Parathyroid adenoma (tissue), 2 donors: ENCODE measurements around the gene CCL11.

Experiments used
- H2AFZ ChIP-seq: fragments of 300-600 bp; sonication (generic); one replicate; pipeline ENCODE4 v1.7.0; 2017; ENCODE audit warnings: antibody characterized with exemption, mild to moderate bottlenecking
- H3K27ac ChIP-seq: fragments of 300-600 bp; sonication (generic); one replicate; pipeline ENCODE4 v1.7.0; 2017
- H3K27me3 ChIP-seq: fragments of 300-600 bp; sonication (generic); one replicate; pipeline ENCODE4 v1.7.0; 2017; ENCODE audit warnings: low read length; ENCODE audit not compliant: control insufficient read depth, insufficient read depth
- H3K36me3 ChIP-seq: fragments of 300-600 bp; sonication (generic); one replicate; pipeline ENCODE4 v1.7.0; 2017; ENCODE audit warnings: low read length; ENCODE audit not compliant: control insufficient read depth, insufficient read depth
- H3K4me1 ChIP-seq: fragments of 300-600 bp; sonication (generic); one replicate; pipeline ENCODE4 v1.7.0; 2017; ENCODE audit warnings: control low read depth
- H3K4me2 ChIP-seq: fragments of 300-600 bp; sonication (generic); one replicate; pipeline ENCODE4 v1.7.0; 2017; ENCODE audit warnings: low read length
- H3K4me3 ChIP-seq: fragments of 300-600 bp; sonication (generic); one replicate; pipeline ENCODE4 v1.7.0; 2017; ENCODE audit warnings: low read depth, low read length
- H3K79me2 ChIP-seq: fragments of 300-600 bp; sonication (generic); one replicate; pipeline ENCODE4 v1.7.0; 2017; ENCODE audit warnings: control low read depth
- H3K9ac ChIP-seq: fragments of 300-600 bp; sonication (generic); one replicate; pipeline ENCODE4 v1.7.0; 2017; ENCODE audit warnings: mild to moderate bottlenecking
- H3K9me3 ChIP-seq: fragments of 300-600 bp; sonication (generic); one replicate; pipeline ENCODE4 v1.7.0; 2017; ENCODE audit warnings: low read length; ENCODE audit not compliant: control insufficient read depth
- TF ChIP-seq, protein P1 (sequence below): fragments of 300-600 bp; sonication (generic); IDR thresholded peaks from one replicate; pipeline ENCODE4 v1.7.0; 2017; ENCODE audit warnings: antibody characterized with exemption, mild to moderate bottlenecking
- donor health status: primary hyperparathyroidism.

The CCL11 gene

DNA sequence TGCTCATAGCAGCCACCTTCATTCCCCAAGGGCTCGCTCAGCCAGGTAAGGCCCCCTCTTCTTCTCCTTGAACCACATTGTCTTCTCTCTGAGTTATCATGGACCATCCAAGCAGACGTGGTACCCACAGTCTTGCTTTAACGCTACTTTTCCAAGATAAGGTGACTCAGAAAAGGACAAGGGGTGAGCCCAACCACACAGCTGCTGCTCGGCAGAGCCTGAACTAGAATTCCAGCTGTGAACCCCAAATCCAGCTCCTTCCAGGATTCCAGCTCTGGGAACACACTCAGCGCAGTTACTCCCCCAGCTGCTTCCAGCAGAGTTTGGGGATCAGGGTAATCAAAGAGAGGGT lies 30.2 kb upstream of the CCL11 start:
- no peaks in the 10 kb centered on the region for H3K36me3 ChIP-seq
- H3K9ac ChIP-seq: no peak overlapping the region
- H3K9me3 ChIP-seq: no peaks in the 10 kb centered on the region
- H3K79me2 ChIP-seq: no peaks in the 10 kb centered on the region
- H3K4me3 ChIP-seq: no peak overlapping the region
- peak overlapping the region; percentile 26 for H3K27ac ChIP-seq
- TF ChIP-seq, protein P1, sequence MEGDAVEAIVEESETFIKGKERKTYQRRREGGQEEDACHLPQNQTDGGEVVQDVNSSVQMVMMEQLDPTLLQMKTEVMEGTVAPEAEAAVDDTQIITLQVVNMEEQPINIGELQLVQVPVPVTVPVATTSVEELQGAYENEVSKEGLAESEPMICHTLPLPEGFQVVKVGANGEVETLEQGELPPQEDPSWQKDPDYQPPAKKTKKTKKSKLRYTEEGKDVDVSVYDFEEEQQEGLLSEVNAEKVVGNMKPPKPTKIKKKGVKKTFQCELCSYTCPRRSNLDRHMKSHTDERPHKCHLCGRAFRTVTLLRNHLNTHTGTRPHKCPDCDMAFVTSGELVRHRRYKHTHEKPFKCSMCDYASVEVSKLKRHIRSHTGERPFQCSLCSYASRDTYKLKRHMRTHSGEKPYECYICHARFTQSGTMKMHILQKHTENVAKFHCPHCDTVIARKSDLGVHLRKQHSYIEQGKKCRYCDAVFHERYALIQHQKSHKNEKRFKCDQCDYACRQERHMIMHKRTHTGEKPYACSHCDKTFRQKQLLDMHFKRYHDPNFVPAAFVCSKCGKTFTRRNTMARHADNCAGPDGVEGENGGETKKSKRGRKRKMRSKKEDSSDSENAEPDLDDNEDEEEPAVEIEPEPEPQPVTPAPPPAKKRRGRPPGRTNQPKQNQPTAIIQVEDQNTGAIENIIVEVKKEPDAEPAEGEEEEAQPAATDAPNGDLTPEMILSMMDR: no peak
- no peak overlapping the region for H3K4me2 ChIP-seq
- H3K4me1 ChIP-seq: peaks cover 5% of the 10 kb centered on the region
- H3K27me3 ChIP-seq: no peaks in the 10 kb centered on the region
- H2AFZ ChIP-seq: peak overlapping the region; percentile 56

GRCh38 chr17:34255841-34256240 lies 29.7 kb upstream of the CCL11 start:
- Histone ChIP-seq H3K4me2 (no peak overlapping the region), H3K9ac (no peak overlapping the region), H3K27ac (no peak overlapping the region), H3K9me3 (no peaks in the 10 kb centered on the region), H2AFZ (no peak overlapping the region), H3K4me1 (peaks cover 5% of the 10 kb centered on the region), H3K4me3 (no peak overlapping the region), H3K79me2 (no peaks in the 10 kb centered on the region), H3K27me3 (no peaks in the 10 kb centered on the region), H3K36me3 (no peaks in the 10 kb centered on the region)
- TF ChIP-seq, protein P1: no peak

DNA sequence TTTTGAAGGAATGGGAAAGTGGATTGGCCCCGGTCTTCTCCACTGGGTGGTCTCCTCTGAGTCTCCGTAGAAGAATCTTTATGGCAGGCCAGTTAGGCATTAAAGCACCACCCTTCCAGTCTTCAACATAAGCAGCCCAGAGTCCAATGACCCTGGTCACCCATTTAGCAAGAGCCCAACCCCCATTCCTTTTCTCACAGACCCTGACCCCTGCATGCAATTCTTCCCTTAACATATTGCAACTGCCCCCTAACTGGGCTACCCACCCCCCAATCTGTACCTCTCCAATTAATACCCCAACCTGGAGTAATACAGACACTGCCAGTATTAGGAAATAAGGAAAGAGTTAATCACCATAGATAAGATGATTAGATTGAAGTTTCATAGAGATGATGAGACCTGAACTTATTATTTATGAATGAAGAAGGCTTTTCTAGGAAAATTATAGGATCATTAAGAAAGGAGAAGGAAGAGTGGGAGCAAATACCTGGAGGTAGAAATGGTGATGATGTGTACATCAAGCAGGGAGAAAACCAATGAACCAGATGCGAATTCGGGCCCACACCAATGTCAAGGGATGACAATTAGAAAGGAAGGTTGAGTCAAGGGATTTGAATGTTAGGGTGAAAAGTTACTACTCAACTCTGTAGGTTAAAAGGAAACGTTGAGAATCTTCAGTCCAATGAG lies 28.1 kb upstream of the CCL11 start:
- no peaks in the 10 kb centered on the region for H3K79me2 ChIP-seq
- no peak overlapping the region for H3K4me3 ChIP-seq
- no peaks in the 10 kb centered on the region for H3K9me3 ChIP-seq
- H3K9ac ChIP-seq: no peak overlapping the region
- no peak overlapping the region for H3K27ac ChIP-seq
- no peak overlapping the region for H2AFZ ChIP-seq
- H3K4me2 ChIP-seq: no peak overlapping the region
- TF ChIP-seq, protein P1: no peak
- peaks cover 5% of the 10 kb centered on the region for H3K4me1 ChIP-seq
- no peaks in the 10 kb centered on the region for H3K27me3 ChIP-seq
- no peaks in the 10 kb centered on the region for H3K36me3 ChIP-seq

- Histone ChIP-seq H3K27me3 (no peaks in the 10 kb centered on the region), H3K27ac (no peak overlapping the region), H3K79me2 (no peaks in the 10 kb centered on the region), H3K4me2 (no peak overlapping the region), H3K9ac (no peak overlapping the region), H3K9me3 (no peaks in the 10 kb centered on the region), H2AFZ (no peak overlapping the region), H3K4me3 (no peak overlapping the region), H3K4me1 (peaks cover 5% of the 10 kb centered on the region), H3K36me3 (no peaks in the 10 kb centered on the region)
- TF ChIP-seq, protein P1: no peak
Measured at GRCh38 chr17:34257986-34258326, 27.6 kb upstream of the CCL11 start.

DNA sequence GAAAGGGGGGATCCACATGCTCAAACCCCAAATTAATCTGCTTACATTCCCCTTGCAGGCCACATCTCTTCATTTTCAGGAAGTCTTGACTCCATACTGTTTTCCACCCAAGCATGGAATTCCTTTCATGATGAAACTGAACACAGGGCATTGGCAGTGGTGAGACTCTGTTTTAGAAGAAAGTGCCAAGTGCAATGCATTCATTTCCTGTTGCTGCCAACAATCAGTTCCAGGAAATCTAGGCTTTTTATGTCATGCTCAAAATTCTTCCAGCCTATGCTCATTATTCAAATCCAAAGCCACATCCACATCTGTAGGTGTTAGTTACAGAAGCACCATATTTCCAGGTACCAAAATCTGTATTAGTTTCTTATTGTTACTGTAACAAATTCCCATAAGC lies 26.4 kb upstream of the CCL11 start:
- Histone ChIP-seq H3K9ac (no peak overlapping the region), H3K4me1 (peaks cover 5% of the 10 kb centered on the region), H3K4me3 (no peak overlapping the region), H3K27me3 (no peaks in the 10 kb centered on the region), H3K4me2 (no peak overlapping the region), H3K79me2 (no peaks in the 10 kb centered on the region), H2AFZ (no peak overlapping the region), H3K36me3 (no peaks in the 10 kb centered on the region), H3K27ac (no peak overlapping the region), H3K9me3 (no peaks in the 10 kb centered on the region)
- TF ChIP-seq, protein P1: no peak
